HG03097 (cell line): ENCODE measurements around the gene EIF4E1B.

Source experiments
- ATAC-seq: cut with Tn5 transposase; IDR thresholded peaks from one replicate; pipeline ENCODE4 v1.9.1; 2021; ENCODE audit not compliant: unreplicated experiment, low FRiP score

The EIF4E1B gene

DNA sequence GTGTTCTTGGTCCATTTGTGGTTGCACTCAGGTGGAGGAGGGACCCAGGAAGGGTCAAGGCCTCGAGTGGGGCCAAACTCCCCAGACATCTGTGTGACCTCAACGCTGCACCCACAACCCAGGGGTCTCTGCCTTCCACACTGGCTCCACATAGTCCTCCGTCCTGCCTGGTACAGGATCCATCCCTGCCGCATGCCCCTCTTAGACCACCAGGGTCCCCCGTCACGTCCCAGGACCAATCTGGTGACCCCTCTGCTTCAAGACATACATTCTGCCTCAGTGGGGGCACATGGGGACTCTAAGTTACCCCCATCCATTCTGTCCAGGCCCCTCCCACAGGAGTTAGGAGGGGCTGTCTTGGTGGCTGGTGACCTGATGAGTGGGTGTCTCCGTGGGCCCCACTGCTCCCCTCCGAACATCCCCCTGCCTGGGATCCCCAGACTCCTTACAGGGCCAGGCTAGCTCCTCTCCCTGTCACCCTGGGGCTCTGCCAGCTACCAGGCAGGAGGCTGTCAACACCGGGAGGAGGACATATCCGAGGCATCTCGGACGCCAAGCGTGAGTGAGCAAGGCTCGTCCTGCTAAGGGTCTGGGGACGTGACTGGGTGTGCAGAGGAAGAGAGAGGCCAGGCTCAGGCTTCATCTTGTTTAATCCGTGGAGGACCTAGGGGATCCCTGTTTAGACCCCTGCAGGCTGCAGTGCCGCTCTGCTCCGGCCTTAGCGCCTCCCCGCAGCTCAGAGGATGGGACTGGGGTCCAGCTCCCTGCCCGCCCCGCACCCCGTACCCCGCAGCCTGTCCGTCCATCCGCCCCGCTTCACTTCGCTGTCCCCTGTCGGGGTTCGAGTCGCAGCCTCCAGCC lies 49.1 kb downstream of the EIF4E1B start:
- ATAC-seq: no peak

- ATAC-seq: no peak
Measured at GRCh38 chr5:176680226-176680563, 49.7 kb downstream of the EIF4E1B start.

DNA sequence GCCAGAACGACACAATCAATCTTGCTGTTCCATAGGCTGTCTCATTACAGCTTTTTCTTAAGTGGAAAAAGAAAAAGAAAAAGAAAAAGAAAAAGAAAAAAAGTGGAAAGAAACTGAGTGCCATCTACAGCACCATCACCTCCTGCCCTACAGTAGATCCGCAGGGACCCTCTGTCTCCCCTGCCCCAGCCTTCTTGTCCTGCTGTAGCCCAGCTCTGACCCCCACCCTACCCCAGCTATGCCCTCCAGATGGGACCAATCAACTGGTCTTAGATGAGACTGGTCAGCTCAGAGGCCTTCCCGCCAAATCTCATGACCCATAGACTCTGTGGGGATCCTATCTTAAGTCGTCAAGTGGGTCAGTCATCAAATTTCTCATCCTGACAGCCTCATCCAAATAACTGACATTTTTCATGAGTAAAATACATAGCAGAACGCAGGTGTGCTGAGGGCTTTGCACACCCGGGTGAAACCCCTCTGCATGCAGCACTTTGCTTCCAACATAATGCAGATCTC lies 51.6 kb downstream of the EIF4E1B start:
- no peak for ATAC-seq

DNA sequence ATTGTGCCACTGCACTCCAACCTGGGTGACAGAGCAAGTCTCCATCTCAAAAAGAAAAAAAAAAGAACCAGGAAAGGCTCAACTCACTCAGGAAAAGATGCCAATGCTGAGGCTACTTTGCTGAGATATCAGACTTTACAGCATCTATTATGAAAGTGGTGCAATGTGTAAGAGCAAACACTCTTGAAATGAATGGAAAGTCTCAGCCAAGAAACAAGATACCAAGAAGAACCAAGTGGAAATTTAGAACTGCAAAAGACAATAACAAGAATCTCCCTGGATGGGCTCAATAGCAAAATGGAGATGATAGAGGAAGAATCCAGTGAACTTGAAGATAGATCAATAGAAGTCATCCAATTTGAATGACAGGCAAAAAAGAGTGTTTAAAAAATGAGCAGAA lies 54.5 kb downstream of the EIF4E1B start:
- ATAC-seq: no peak

DNA sequence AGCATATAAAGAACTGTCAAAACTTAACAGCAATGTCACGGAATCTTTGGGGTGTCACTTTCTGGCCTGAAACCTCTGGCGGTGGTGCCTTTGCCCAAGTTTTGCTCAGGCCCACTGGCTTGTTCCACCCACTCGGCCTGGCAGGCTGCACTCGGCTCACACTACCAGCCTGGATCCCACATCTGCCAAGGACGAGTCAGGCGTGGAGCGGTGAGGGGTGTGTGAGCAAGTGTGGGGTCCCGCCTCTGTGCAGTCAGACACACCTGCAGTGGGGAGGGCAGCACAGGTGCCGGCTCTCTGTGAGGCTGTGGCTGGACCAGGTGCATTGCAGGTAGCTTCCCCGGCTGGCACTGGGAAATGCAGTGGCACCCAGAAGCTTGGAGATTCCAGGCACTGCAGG lies 56.8 kb downstream of the EIF4E1B start:
- ATAC-seq: no peak

GRCh38 chr5:176687881-176688280 lies 57.4 kb downstream of the EIF4E1B start:
- ATAC-seq: no peak

DNA sequence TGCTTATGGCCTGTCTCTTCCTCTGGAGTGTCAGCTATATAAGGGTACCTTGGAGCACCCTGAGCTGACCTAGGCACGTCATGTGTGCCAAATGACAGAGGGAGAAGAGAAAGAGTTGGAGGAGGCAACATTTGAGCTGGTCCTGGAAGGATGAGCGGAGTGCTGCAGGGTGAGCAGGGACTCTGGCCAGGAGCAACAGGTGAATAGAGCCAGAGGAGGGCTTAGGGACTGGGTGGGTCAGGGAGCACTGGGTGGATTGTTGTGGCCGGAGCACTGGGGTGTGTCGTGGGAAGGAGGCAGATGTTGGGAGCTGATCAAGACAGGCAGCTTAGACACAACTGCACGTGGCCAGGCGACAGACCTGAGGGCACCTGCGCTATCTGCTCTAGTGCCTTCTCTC lies 60.4 kb downstream of the EIF4E1B start:
- ATAC-seq: no peak

GRCh38 chr5:176691524-176691923 lies 61.0 kb downstream of the EIF4E1B start:
- no peak for ATAC-seq

DNA sequence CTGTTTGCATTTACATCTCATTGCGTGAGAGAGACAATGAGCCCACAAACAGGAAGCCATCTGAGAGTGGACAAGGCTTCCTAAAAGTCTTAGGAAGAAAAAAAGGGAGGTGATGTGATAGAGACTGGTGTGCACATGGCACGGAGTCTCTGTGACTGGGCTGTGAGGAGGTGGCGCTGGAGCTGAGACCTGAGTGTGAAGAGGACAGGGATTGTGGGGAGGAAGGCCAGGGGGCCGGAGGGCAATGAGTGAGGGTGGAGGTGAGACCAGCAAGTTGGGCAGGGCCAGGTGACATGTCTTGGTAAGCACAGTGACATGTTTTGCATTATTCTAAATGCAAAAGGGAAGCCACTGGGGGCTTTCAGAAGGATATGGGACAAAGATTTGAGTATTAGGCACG lies 61.9 kb downstream of the EIF4E1B start:
- no peak for ATAC-seq

DNA sequence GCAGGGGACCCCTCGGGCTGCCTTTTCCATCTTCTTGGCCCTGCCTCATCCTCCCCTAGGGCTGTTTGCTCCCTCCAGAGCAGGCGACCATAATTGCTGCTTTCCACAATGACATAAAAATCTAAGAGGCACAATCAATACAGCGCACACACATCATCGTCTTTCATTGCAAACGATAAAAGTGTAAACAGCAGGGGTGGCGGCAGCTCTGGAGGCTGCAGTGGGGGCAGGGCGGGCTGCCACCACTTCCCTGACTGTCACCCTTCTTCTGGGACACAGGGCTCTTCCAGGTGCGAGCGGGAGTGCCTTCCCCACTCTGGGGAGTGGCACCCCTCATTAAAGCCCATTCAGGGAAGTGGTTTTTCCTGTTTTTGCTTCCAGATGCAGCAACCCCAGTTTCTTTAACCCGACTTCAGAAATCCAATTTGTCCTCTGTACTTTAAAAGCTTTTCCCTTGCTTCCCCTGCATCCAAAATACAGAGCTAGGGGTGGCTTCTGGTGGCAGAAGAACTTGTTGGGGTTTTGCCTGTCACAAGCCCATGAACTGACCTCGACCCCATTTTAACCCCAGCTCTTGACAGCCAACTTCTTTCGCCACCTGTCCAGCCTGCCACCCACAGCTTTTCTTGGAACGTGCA lies 62.5 kb downstream of the EIF4E1B start:
- ATAC-seq: no peak

DNA sequence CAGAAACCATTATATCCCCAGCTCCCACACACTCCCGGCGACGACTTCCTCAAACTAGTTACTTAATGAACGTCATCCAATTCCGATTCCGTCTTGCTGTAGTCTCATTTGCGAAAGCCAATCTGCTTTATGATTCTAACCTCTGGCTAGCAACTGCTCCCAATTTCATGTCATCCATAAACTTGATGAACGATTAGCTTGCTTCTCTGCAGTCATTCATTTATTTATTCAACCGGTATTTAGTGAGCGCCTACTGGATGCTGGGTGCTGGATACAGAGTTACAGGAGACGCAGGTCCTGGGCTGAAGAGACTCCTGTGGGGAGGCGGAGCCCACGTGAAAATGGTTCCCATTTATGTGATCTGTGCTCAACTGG lies 63.0 kb downstream of the EIF4E1B start:
- no peak for ATAC-seq

DNA sequence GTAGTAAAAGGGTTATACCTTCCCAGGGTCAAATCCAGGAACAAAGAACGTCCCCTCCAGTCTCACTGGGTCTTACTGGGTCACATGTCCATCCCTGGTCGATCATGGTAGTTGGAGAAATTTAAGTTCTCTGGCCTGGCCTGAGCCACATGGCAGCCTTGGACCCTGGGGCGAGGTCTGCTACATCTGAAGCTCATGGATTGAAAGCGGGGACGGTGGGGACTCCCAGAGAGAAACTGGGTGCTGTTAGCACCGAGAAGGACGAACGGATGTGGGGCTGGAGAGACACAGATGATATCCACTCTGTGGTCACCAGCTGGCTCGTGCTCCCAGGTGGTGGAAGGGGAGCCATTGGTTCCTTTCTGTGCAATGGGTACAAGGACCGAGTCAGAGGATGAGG lies 63.7 kb downstream of the EIF4E1B start:
- ATAC-seq: no peak

DNA sequence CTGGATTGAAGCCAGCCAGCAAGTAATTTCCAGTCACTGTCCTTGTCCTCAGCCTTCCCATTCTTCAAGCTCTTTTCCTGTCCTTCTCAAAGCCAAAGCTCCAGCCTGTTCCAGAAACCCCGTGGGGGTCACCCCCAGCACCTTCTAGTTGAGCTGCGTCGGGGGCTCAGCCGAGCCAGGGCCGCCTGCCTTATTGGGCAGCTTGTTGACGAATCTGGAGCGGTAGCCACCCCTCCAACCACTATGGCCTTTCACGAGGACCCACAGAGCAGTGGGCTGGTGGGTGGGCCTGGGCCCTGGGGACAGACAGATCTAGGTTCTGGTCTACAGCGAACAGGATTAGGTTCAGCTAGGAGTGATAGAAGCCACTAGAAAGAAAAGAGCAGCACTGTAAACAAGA lies 64.2 kb downstream of the EIF4E1B start:
- ATAC-seq: no peak

- no peak for ATAC-seq
Measured at GRCh38 chr5:176695073-176695472, 64.6 kb downstream of the EIF4E1B start.
